ENCODE data around the gene INPP5A. TPM values are rescaled to one million over a fixed set of nuclear protein-coding genes. Genes with fewer than 3 reads are reported as not detected.

INPP5A gene
- total RNA-seq, 2 donors from 2014 or later, result 9.2 to 14.5 TPM

- Histone ChIP-seq H3K4me3 (no peak overlapping the region), H3K9me3 (peaks cover 0 to 3% (median 0%) of the 10 kb centered on the region in 3 donors), H3K27me3 (no peaks in the 10 kb centered on the region), H3K4me1 (no peaks in the 10 kb centered on the region), H3K36me3 (replicated peaks in 1 of 2; ENCODE audit: insufficient read depth in 1 of 2, low read depth in 2 of 2) (no peaks in the 10 kb centered on the region), H3K27ac (no peak overlapping the region)
- ATAC-seq, result no peak
- DNase-seq, result peak in 1 of 4 donors; percentile 2
- WGBS, 2 donors, result 82 to 95% methylated on average over 15 of the region's 15 CpGs
- TF ChIP-seq POLR2A (IDR thresholded peaks at IDR 0.05) (no peak), CTCF (IDR thresholded peaks at IDR 0.05) (no peak)
- intact Hi-C loops (cut with DNase I), result no loop called here
Measured at GRCh38 chr10:132665946-132666704, 128.5 kb downstream of the INPP5A start.

GRCh38 chr10:132666705-132667341, 129.2 kb downstream of the INPP5A start:
- Histone ChIP-seq H3K27me3 (no peaks in the 10 kb centered on the region), H3K4me1 (no peaks in the 10 kb centered on the region), H3K9me3 (no peaks in the 10 kb centered on the region), H3K27ac (no peak overlapping the region), H3K4me3 (no peak overlapping the region), H3K36me3 (replicated peaks in 1 of 2; ENCODE audit: insufficient read depth in 1 of 2, low read depth in 2 of 2) (no peaks in the 10 kb centered on the region)
- DNase-seq (no peak), ATAC-seq (no peak)
- 88 to 92% methylated on average over 12 of the region's 12 CpGs for WGBS, 2 donors
- intact Hi-C loops (cut with DNase I), result no loop called here
- TF ChIP-seq CTCF (IDR thresholded peaks at IDR 0.05) (no peak), POLR2A (IDR thresholded peaks at IDR 0.05) (no peak)

- Histone ChIP-seq H3K4me1 (no peaks in the 10 kb centered on the region), H3K4me3 (no peak overlapping the region), H3K27me3 (no peaks in the 10 kb centered on the region), H3K36me3 (replicated peaks in 1 of 2; ENCODE audit: insufficient read depth in 1 of 2, low read depth in 2 of 2) (no peaks in the 10 kb centered on the region), H3K9me3 (no peaks in the 10 kb centered on the region), H3K27ac (no peak overlapping the region)
- DNase-seq (no peak), ATAC-seq (no peak)
- intact Hi-C loops (cut with DNase I), result no loop called here
- 88 to 91% methylated on average over 20 of the region's 20 CpGs for WGBS, 2 donors
- TF ChIP-seq POLR2A (IDR thresholded peaks at IDR 0.05) (no peak), CTCF (IDR thresholded peaks at IDR 0.05) (no peak)
Measured at GRCh38 chr10:132667342-132668047, 129.9 kb downstream of the INPP5A start.

GRCh38 chr10:132668048-132668394, 130.4 kb downstream of the INPP5A start:
- intact Hi-C loops (cut with DNase I), result no loop called here
- Histone ChIP-seq H3K4me3 (no peak overlapping the region), H3K9me3 (no peaks in the 10 kb centered on the region), H3K27me3 (no peaks in the 10 kb centered on the region), H3K4me1 (no peaks in the 10 kb centered on the region), H3K36me3 (replicated peaks in 1 of 2; ENCODE audit: insufficient read depth in 1 of 2, low read depth in 2 of 2) (no peaks in the 10 kb centered on the region), H3K27ac (no peak overlapping the region)
- no peak for DNase-seq
- WGBS, 2 donors, result 92% methylated on average over 5 of the region's 5 CpGs
- TF ChIP-seq CTCF (IDR thresholded peaks at IDR 0.05), result no peak
- ATAC-seq, result no peak
